HG03439 (cell line): ENCODE measurements around the gene LRRC1.

Experiments used
- ATAC-seq: cut with Tn5 transposase; IDR thresholded peaks from one replicate; pipeline ENCODE4 v1.9.1; 2021; ENCODE audit warnings: mild to moderate bottlenecking, moderate library complexity; ENCODE audit not compliant: unreplicated experiment

LRRC1 gene

GRCh38 chr6:53813801-53814200, 19.0 kb downstream of the LRRC1 start:
- ATAC-seq = no peak

GRCh38 chr6:53814353-53814752, 19.5 kb downstream of the LRRC1 start:
- ATAC-seq = no peak

- no peak for ATAC-seq
Observed at GRCh38 chr6:53815381-53816119, 20.7 kb downstream of the LRRC1 start.

GRCh38 chr6:53818858-53819609, 24.2 kb downstream of the LRRC1 start:
- no peak for ATAC-seq

- no peak for ATAC-seq
Observed at GRCh38 chr6:53822401-53823125, 27.8 kb downstream of the LRRC1 start.

GRCh38 chr6:53824714-53825113, 29.9 kb downstream of the LRRC1 start:
- no peak for ATAC-seq

GRCh38 chr6:53825532-53826321, 30.9 kb downstream of the LRRC1 start:
- ATAC-seq = no peak

GRCh38 chr6:53827531-53827930, 32.7 kb downstream of the LRRC1 start:
- no peak for ATAC-seq

GRCh38 chr6:53828215-53828614, 33.4 kb downstream of the LRRC1 start:
- no peak for ATAC-seq

GRCh38 chr6:53828966-53829697, 34.3 kb downstream of the LRRC1 start:
- ATAC-seq = no peak

- no peak for ATAC-seq
Observed at GRCh38 chr6:53829698-53830221, 35.0 kb downstream of the LRRC1 start.

GRCh38 chr6:53830366-53830765, 35.6 kb downstream of the LRRC1 start:
- no peak for ATAC-seq

GRCh38 chr6:53831081-53831869, 36.5 kb downstream of the LRRC1 start:
- no peak for ATAC-seq

- ATAC-seq = no peak
Observed at GRCh38 chr6:53831936-53832660, 37.3 kb downstream of the LRRC1 start.

GRCh38 chr6:53833155-53833554, 38.4 kb downstream of the LRRC1 start:
- ATAC-seq = no peak

GRCh38 chr6:53834132-53834531, 39.3 kb downstream of the LRRC1 start:
- ATAC-seq = no peak

- no peak for ATAC-seq
Observed at GRCh38 chr6:53837865-53838769, 43.3 kb downstream of the LRRC1 start.

GRCh38 chr6:53840027-53840426, 45.2 kb downstream of the LRRC1 start:
- ATAC-seq = no peak
